ENCODE results near the gene ARHGAP10.
A peak's percentile ranks its signal among the peaks of the same experiment; 100 is the strongest.

Gene ARHGAP10

GRCh38 chr4:147840838-147841738, 109.2 kb downstream of the ARHGAP10 start:
- no peaks in the 10 kb centered on the region for H3K36me3 ChIP-seq (replicated peaks; ENCODE audit: insufficient read depth, low read length)
- H3K4me2 ChIP-seq (ENCODE audit: low read depth, low read length), result no peak overlapping the region
- DNase-seq, result no peak
- H2AFZ ChIP-seq (ENCODE audit: low read length), result no peak overlapping the region
- H3K4me3 ChIP-seq (ENCODE audit: low read length), result no peak overlapping the region
- peaks cover 7% of the 10 kb centered on the region for H3K79me2 ChIP-seq (ENCODE audit: low read length)
- H3K9me2 ChIP-seq (replicated peaks; ENCODE audit: insufficient read depth, low read length), result no peaks in the 10 kb centered on the region
- no peak overlapping the region for H3K9ac ChIP-seq (ENCODE audit: low read length)
- no peak for TF ChIP-seq EZH2 (optimal IDR thresholded peaks at IDR 0.05; ENCODE audit: low read depth, low read length)
- no peak for TF ChIP-seq CTCF (IDR thresholded peaks at IDR 0.05; ENCODE audit: low read length)
- TF ChIP-seq EZH2phosphoT487 (IDR thresholded peaks at IDR 0.05; ENCODE audit: low read length), result no peak
- no peak overlapping the region for H3K27ac ChIP-seq (ENCODE audit: low read length)
- H3K27me3 ChIP-seq (replicated peaks; ENCODE audit: insufficient read depth, low read length), result no peaks in the 10 kb centered on the region
- H3K9me3 ChIP-seq (replicated peaks; ENCODE audit: insufficient read depth, low read length), result no peaks in the 10 kb centered on the region
- H3F3A ChIP-seq (ENCODE audit: insufficient read depth, low read length), result no peaks in the 10 kb centered on the region
- H3K4me1 ChIP-seq (ENCODE audit: low read length), result no peaks in the 10 kb centered on the region
- no peaks in the 10 kb centered on the region for H4K20me1 ChIP-seq (ENCODE audit: insufficient read depth, low read length)

- Histone ChIP-seq H3K27me3 (replicated peaks; ENCODE audit: insufficient read depth, low read length) (no peaks in the 10 kb centered on the region), H3K4me1 (ENCODE audit: low read length) (no peaks in the 10 kb centered on the region), H4K20me1 (ENCODE audit: insufficient read depth, low read length) (no peaks in the 10 kb centered on the region), H3K27ac (ENCODE audit: low read length) (no peak overlapping the region), H3K9ac (ENCODE audit: low read length) (no peak overlapping the region), H3K9me2 (replicated peaks; ENCODE audit: insufficient read depth, low read length) (no peaks in the 10 kb centered on the region), H3K79me2 (ENCODE audit: low read length) (peaks cover 7% of the 10 kb centered on the region), H3K4me2 (ENCODE audit: low read depth, low read length) (no peak overlapping the region), H3K4me3 (ENCODE audit: low read length) (no peak overlapping the region), H3K9me3 (replicated peaks; ENCODE audit: insufficient read depth, low read length) (no peaks in the 10 kb centered on the region), H3F3A (ENCODE audit: insufficient read depth, low read length) (no peaks in the 10 kb centered on the region), H2AFZ (ENCODE audit: low read length) (no peak overlapping the region), H3K36me3 (replicated peaks; ENCODE audit: insufficient read depth, low read length) (no peaks in the 10 kb centered on the region)
- no peak for TF ChIP-seq EZH2 (optimal IDR thresholded peaks at IDR 0.05; ENCODE audit: low read depth, low read length)
- TF ChIP-seq CTCF (IDR thresholded peaks at IDR 0.05; ENCODE audit: low read length), result no peak
- no peak for TF ChIP-seq EZH2phosphoT487 (IDR thresholded peaks at IDR 0.05; ENCODE audit: low read length)
- no peak for DNase-seq
Measured at GRCh38 chr4:147842573-147842972, 110.7 kb downstream of the ARHGAP10 start.

- H3K4me2 ChIP-seq (ENCODE audit: low read depth, low read length), result no peak overlapping the region
- DNase-seq, result peak; percentile 38
- no peaks in the 10 kb centered on the region for H3K36me3 ChIP-seq (replicated peaks; ENCODE audit: insufficient read depth, low read length)
- H3K27me3 ChIP-seq (replicated peaks; ENCODE audit: insufficient read depth, low read length), result no peaks in the 10 kb centered on the region
- H3K4me3 ChIP-seq (ENCODE audit: low read length), result no peak overlapping the region
- TF ChIP-seq EZH2phosphoT487 (IDR thresholded peaks at IDR 0.05; ENCODE audit: low read length), result no peak
- TF ChIP-seq CTCF (IDR thresholded peaks at IDR 0.05; ENCODE audit: low read length), result peak; percentile 33
- TF ChIP-seq EZH2 (optimal IDR thresholded peaks at IDR 0.05; ENCODE audit: low read depth, low read length), result no peak
- H3K9ac ChIP-seq (ENCODE audit: low read length), result no peak overlapping the region
- no peak overlapping the region for H2AFZ ChIP-seq (ENCODE audit: low read length)
- H3K27ac ChIP-seq (ENCODE audit: low read length), result no peak overlapping the region
- H4K20me1 ChIP-seq (ENCODE audit: insufficient read depth, low read length), result no peaks in the 10 kb centered on the region
- H3K79me2 ChIP-seq (ENCODE audit: low read length), result peaks cover 7% of the 10 kb centered on the region
- no peaks in the 10 kb centered on the region for H3K4me1 ChIP-seq (ENCODE audit: low read length)
- H3F3A ChIP-seq (ENCODE audit: insufficient read depth, low read length), result no peaks in the 10 kb centered on the region
- H3K9me3 ChIP-seq (replicated peaks; ENCODE audit: insufficient read depth, low read length), result no peaks in the 10 kb centered on the region
- H3K9me2 ChIP-seq (replicated peaks; ENCODE audit: insufficient read depth, low read length), result no peaks in the 10 kb centered on the region
Measured at GRCh38 chr4:147843162-147843561, 111.3 kb downstream of the ARHGAP10 start.

Measured in MM.1S (cell line).